Activated T-cell treated with anti-CD3 and anti-CD28 coated beads, Interleukin-2, amount 50 U/mL, for 4 hours (primary cell): ENCODE measurements around the gene SETD1B. TPM values are rescaled to one million over a fixed set of nuclear protein-coding genes. Genes with fewer than 3 reads are reported as not detected.
A peak's percentile ranks its signal among the peaks of the same experiment; 100 is the strongest.

Experiments
- ATAC-seq, 2 donors: fragments of 200-7000 bp; cut with Tn5 transposase; one replicate each; pipeline ENCODE4 v1.10.0; 2021
- DNase-seq: peaks from one replicate; pipeline ENCODE4 v3.0.0-alpha.2; 2020
- H3K27me3 Mint-ChIP-seq: one replicate; pipeline ENCODE4 v1.8.0; 2021; ENCODE audit warnings: low read depth, mixed read lengths
- H3K36me3 Mint-ChIP-seq: one replicate; pipeline ENCODE4 v1.8.0; 2022; ENCODE audit warnings: mixed read lengths; ENCODE audit not compliant: insufficient read depth
- H3K4me1 Mint-ChIP-seq: one replicate; pipeline ENCODE4 v1.8.0; 2021; ENCODE audit warnings: low read depth, mixed read lengths
- H3K4me3 Mint-ChIP-seq: one replicate; pipeline ENCODE4 v1.8.0; 2021; ENCODE audit warnings: mild to moderate bottlenecking, moderate library complexity, mixed read lengths
- H3K9me3 Mint-ChIP-seq: one replicate; pipeline ENCODE4 v1.8.0; 2021; ENCODE audit warnings: mixed read lengths
- total RNA-seq, 3 donors: library from RNA; stranded (reverse); gene quantifications; one replicate each; pipeline ENCODE4 v1.2.1, GENCODE V29; 2021

SETD1B gene
- total RNA-seq, 3 donors from 2014 or later = 30.4 to 32.7 (median 31.7) TPM

- Mint-ChIP-seq H3K9me3 (no peaks in the 10 kb centered on the region), H3K4me1 (peaks cover 1% of the 10 kb centered on the region), H3K4me3 (no peak overlapping the region), H3K27me3 (no peaks in the 10 kb centered on the region), H3K36me3 (peaks cover 41% of the 10 kb centered on the region)
- no peak for DNase-seq
- ATAC-seq = no peak
Observed at GRCh38 chr12:121828306-121828705, 24.5 kb downstream of the SETD1B start.

GRCh38 chr12:121828826-121829225, 25.0 kb downstream of the SETD1B start:
- DNase-seq (no peak), ATAC-seq (no peak)
- Mint-ChIP-seq H3K4me1 (peaks cover 2% of the 10 kb centered on the region), H3K4me3 (no peak overlapping the region), H3K36me3 (peaks cover 38% of the 10 kb centered on the region), H3K27me3 (no peaks in the 10 kb centered on the region), H3K9me3 (no peaks in the 10 kb centered on the region)

GRCh38 chr12:121829250-121829918, 25.6 kb downstream of the SETD1B start:
- Mint-ChIP-seq H3K4me1 (peaks cover 2% of the 10 kb centered on the region), H3K9me3 (no peaks in the 10 kb centered on the region), H3K4me3 (no peak overlapping the region), H3K27me3 (no peaks in the 10 kb centered on the region), H3K36me3 (peaks cover 38% of the 10 kb centered on the region)
- DNase-seq (no peak), ATAC-seq (no peak)

GRCh38 chr12:121830134-121830533, 26.3 kb downstream of the SETD1B start:
- H3K4me1 Mint-ChIP-seq = peaks cover 2% of the 10 kb centered on the region
- ATAC-seq = no peak
- no peak for DNase-seq
- H3K4me3 Mint-ChIP-seq = no peak overlapping the region
- no peaks in the 10 kb centered on the region for H3K9me3 Mint-ChIP-seq
- peaks cover 38% of the 10 kb centered on the region for H3K36me3 Mint-ChIP-seq
- H3K27me3 Mint-ChIP-seq = no peaks in the 10 kb centered on the region

- no peak overlapping the region for H3K4me3 Mint-ChIP-seq
- peaks cover 38% of the 10 kb centered on the region for H3K36me3 Mint-ChIP-seq
- no peaks in the 10 kb centered on the region for H3K9me3 Mint-ChIP-seq
- H3K27me3 Mint-ChIP-seq = no peaks in the 10 kb centered on the region
- H3K4me1 Mint-ChIP-seq = peaks cover 2% of the 10 kb centered on the region
- ATAC-seq (peak in 1 of 2 donors; percentile 25), DNase-seq (no peak)
Observed at GRCh38 chr12:121830588-121831265, 26.9 kb downstream of the SETD1B start.

- H3K9me3 Mint-ChIP-seq = no peaks in the 10 kb centered on the region
- DNase-seq (no peak), ATAC-seq (no peak)
- no peak overlapping the region for H3K4me3 Mint-ChIP-seq
- H3K4me1 Mint-ChIP-seq = peaks cover 2% of the 10 kb centered on the region
- H3K27me3 Mint-ChIP-seq = no peaks in the 10 kb centered on the region
- H3K36me3 Mint-ChIP-seq = peaks cover 32% of the 10 kb centered on the region
Observed at GRCh38 chr12:121831571-121832245, 27.9 kb downstream of the SETD1B start.

- ATAC-seq = no peak
- H3K9me3 Mint-ChIP-seq = no peaks in the 10 kb centered on the region
Observed at GRCh38 chr12:121837680-121838079, 33.9 kb downstream of the SETD1B start.

GRCh38 chr12:121838126-121838525, 34.3 kb downstream of the SETD1B start:
- DNase-seq (no peak), ATAC-seq (no peak)
- H3K4me1 Mint-ChIP-seq = peaks cover 15% of the 10 kb centered on the region
- no peak overlapping the region for H3K4me3 Mint-ChIP-seq
- no peaks in the 10 kb centered on the region for H3K9me3 Mint-ChIP-seq
- no peaks in the 10 kb centered on the region for H3K36me3 Mint-ChIP-seq
- no peaks in the 10 kb centered on the region for H3K27me3 Mint-ChIP-seq

More at GRCh38 chr12:121837680-121838079, 33.9 kb downstream of the SETD1B start:
- Mint-ChIP-seq H3K36me3 (no peaks in the 10 kb centered on the region), H3K4me3 (no peak overlapping the region), H3K4me1 (peaks cover 15% of the 10 kb centered on the region), H3K27me3 (no peaks in the 10 kb centered on the region)
- DNase-seq = no peak

GRCh38 chr12:121839106-121839992, 35.5 kb downstream of the SETD1B start:
- DNase-seq (peak; percentile 100), ATAC-seq (peak; percentile 98 to 99)
- Mint-ChIP-seq H3K27me3 (no peaks in the 10 kb centered on the region), H3K4me1 (peaks cover 12% of the 10 kb centered on the region), H3K4me3 (peak overlapping the region; percentile 96), H3K36me3 (no peaks in the 10 kb centered on the region), H3K9me3 (no peaks in the 10 kb centered on the region)

GRCh38 chr12:121839993-121840761, 36.4 kb downstream of the SETD1B start:
- DNase-seq (no peak), ATAC-seq (no peak)
- Mint-ChIP-seq H3K4me1 (peaks cover 12% of the 10 kb centered on the region), H3K4me3 (peak overlapping the region; percentile 96), H3K27me3 (no peaks in the 10 kb centered on the region), H3K9me3 (no peaks in the 10 kb centered on the region), H3K36me3 (no peaks in the 10 kb centered on the region)

- peaks cover 12% of the 10 kb centered on the region for H3K4me1 Mint-ChIP-seq
- no peaks in the 10 kb centered on the region for H3K36me3 Mint-ChIP-seq
- ATAC-seq = no peak
- H3K4me3 Mint-ChIP-seq = peak overlapping the region; percentile 7
- H3K27me3 Mint-ChIP-seq = no peaks in the 10 kb centered on the region
- no peaks in the 10 kb centered on the region for H3K9me3 Mint-ChIP-seq
- DNase-seq = no peak
Observed at GRCh38 chr12:121843236-121843982, 39.6 kb downstream of the SETD1B start.

- no peaks in the 10 kb centered on the region for H3K9me3 Mint-ChIP-seq
- no peaks in the 10 kb centered on the region for H3K4me1 Mint-ChIP-seq
- ATAC-seq = no peak
- no peak for DNase-seq
- H3K27me3 Mint-ChIP-seq = no peaks in the 10 kb centered on the region
- H3K36me3 Mint-ChIP-seq = no peaks in the 10 kb centered on the region
- H3K4me3 Mint-ChIP-seq = no peak overlapping the region
Observed at GRCh38 chr12:121845701-121846100, 41.9 kb downstream of the SETD1B start.

- H3K27me3 Mint-ChIP-seq = no peaks in the 10 kb centered on the region
- no peak overlapping the region for H3K4me3 Mint-ChIP-seq
- H3K36me3 Mint-ChIP-seq = no peaks in the 10 kb centered on the region
- ATAC-seq (no peak), DNase-seq (no peak)
- no peaks in the 10 kb centered on the region for H3K4me1 Mint-ChIP-seq
- H3K9me3 Mint-ChIP-seq = no peaks in the 10 kb centered on the region
Observed at GRCh38 chr12:121849211-121849610, 45.4 kb downstream of the SETD1B start.
